HEK293 (cell line): ENCODE measurements around the gene IL23R.

ENCODE experiments used
- CTCF ChIP-seq: fragments of 450-650 bp; formaldehyde crosslinking; IDR thresholded peaks from 2 replicates; pipeline ENCODE4 v1.5.1; 2016; ENCODE audit warnings: missing biosample characterization, missing genetic modification characterization
- PRDM10 ChIP-seq: fragments of 450-650 bp; formaldehyde crosslinking; IDR thresholded peaks from 2 replicates; pipeline ENCODE4 v1.5.1; 2016; ENCODE audit warnings: missing biosample characterization, missing genetic modification characterization
- YY1 ChIP-seq: fragments of 450-650 bp; formaldehyde crosslinking; IDR thresholded peaks from 2 replicates; pipeline ENCODE4 v1.5.1; 2018; ENCODE audit warnings: missing biosample characterization, missing genetic modification characterization
- ZBTB17 ChIP-seq: fragments of 450-650 bp; formaldehyde crosslinking; IDR thresholded peaks from 2 replicates; pipeline ENCODE4 v1.5.1; 2016; ENCODE audit warnings: missing biosample characterization, missing genetic modification characterization
- ZNF138 ChIP-seq: fragments of 450-650 bp; formaldehyde crosslinking; IDR thresholded peaks from 2 replicates; pipeline ENCODE4 v1.5.1; 2016; ENCODE audit warnings: missing biosample characterization, missing genetic modification characterization, borderline replicate concordance
- ZNF169 ChIP-seq: fragments of 450-650 bp; formaldehyde crosslinking; IDR thresholded peaks from 2 replicates; pipeline ENCODE4 v1.5.1; 2016; ENCODE audit warnings: missing biosample characterization, missing genetic modification characterization
- ZNF239 ChIP-seq: fragments of 450-650 bp; formaldehyde crosslinking; IDR thresholded peaks from 2 replicates; pipeline ENCODE4 v1.5.1; 2016; ENCODE audit warnings: missing biosample characterization, missing genetic modification characterization
- ZNF311 ChIP-seq: fragments of 450-650 bp; formaldehyde crosslinking; IDR thresholded peaks from 2 replicates; pipeline ENCODE4 v1.5.1; 2017; ENCODE audit warnings: missing biosample characterization, missing genetic modification characterization, borderline replicate concordance
- ZNF544 ChIP-seq: fragments of 450-650 bp; formaldehyde crosslinking; IDR thresholded peaks from 2 replicates; pipeline ENCODE4 v1.5.0; 2017; ENCODE audit warnings: missing biosample characterization, missing genetic modification characterization

- TF ChIP-seq ZBTB17 (tag by site-specific recombination): no peak
- TF ChIP-seq ZNF239 (tag by site-specific recombination): no peak
- TF ChIP-seq CTCF (tag by site-specific recombination): no peak
- no peak for TF ChIP-seq PRDM10 (tag by site-specific recombination)
- no peak for TF ChIP-seq ZNF138 (tag by site-specific recombination)
- TF ChIP-seq ZNF311: no peak
- TF ChIP-seq ZNF169: no peak
- no peak for TF ChIP-seq ZNF544 (tag by site-specific recombination)
- TF ChIP-seq YY1 (tag by site-specific recombination): no peak
These were observed 8.5 kb downstream of the IL23R start for GRCh38 chr1:67174716-67175284.
